K562 (cell line): ENCODE measurements around the gene NAGLU. TPM values are rescaled to one million over a fixed set of nuclear protein-coding genes. Genes with fewer than 3 reads are reported as not detected.

Experiments
- ATAC-seq: fragments of 200-7000 bp; cut with Tn5 transposase; 3 replicates; pipeline ENCODE4 v1.9.1; 2020; ENCODE audit warnings: moderate library complexity
- BruUV-seq: library from RNA; stranded (reverse); fragments of 400-500 nt; replicated peaks from 2 replicates; lab custom pipeline; 2021; lab: Mats Ljungman, UMichigan
- CTCF ChIA-PET: fragments of 300-600 bp; formaldehyde crosslinking; extraction: SDS; loops from one replicate; lab custom pipeline; 2021; ENCODE audit warnings: low intra/inter-chr PET ratio; lab: Yijun Ruan, JAX
- POLR2A ChIA-PET: fragments of 300-600, 350-650 bp; sonication (Branson Sonifier 250); formaldehyde crosslinking; extraction: SDS; loops from one replicate; lab custom pipeline; 2021; ENCODE audit warnings: antibody characterized with exemption, inconsistent platforms; lab: Yijun Ruan, JAX
- DNase-seq, 4 experiments: peaks; one replicate each; pipeline versions ENCODE4 v3.0.0 to v3.0.0-alpha.2; 2011 to 2018; ENCODE audit warnings: low spot score in 3 of 4, mixed read lengths in 3 of 4; ENCODE audit errors: extremely low read depth in 1 of 4
- FAIRE-seq: peaks from 2 replicates; lab custom pipeline; 2011; peaks lifted over from hg19 to GRCh38; lab: Jason Lieb, UNC
- H2AFZ ChIP-seq: 2 replicates; pipeline ENCODE4 v1.6.0; 2011; ENCODE audit warnings: low read depth, low read length, control low read depth, inconsistent platforms
- H3K27ac ChIP-seq: fragments of 200-600 bp; 3 replicates; pipeline ENCODE4 v1.8.0; 2011; ENCODE audit warnings: low read depth, mild to moderate bottlenecking, control low read depth, inconsistent platforms, low read length, moderate library complexity, mixed read lengths; ENCODE audit errors: extremely low read depth
- H3K27me3 ChIP-seq, 2 experiments: fragments of 300-600 bp in 1 of 2; 2 replicates in 1 of 2; 3 replicates in 1 of 2; pipeline versions ENCODE4 v1.6.0 to v1.8.0; 2011; ENCODE audit warnings: inconsistent platforms in 2 of 2, low read length in 2 of 2, mild to moderate bottlenecking in 1 of 2, mixed read lengths in 1 of 2, moderate library complexity in 1 of 2; ENCODE audit not compliant: control insufficient read depth in 2 of 2, insufficient read depth in 2 of 2
- H3K36me3 ChIP-seq: fragments of 300-600 bp; 3 replicates; pipeline ENCODE4 v1.8.0; 2011; ENCODE audit warnings: mild to moderate bottlenecking, low read length, inconsistent platforms; ENCODE audit not compliant: control insufficient read depth, insufficient read depth
- H3K4me1 ChIP-seq, 2 experiments: fragments of 200-600 bp in 1 of 2; replicated peaks in 1 of 2; 2 replicates in 1 of 2; 3 replicates in 1 of 2; pipeline versions ENCODE4 v1.5.1 to v1.8.0; 2011; ENCODE audit warnings: inconsistent platforms in 2 of 2, low read length in 2 of 2, mild to moderate bottlenecking in 1 of 2, mixed read lengths in 1 of 2, moderate library complexity in 1 of 2; ENCODE audit not compliant: control insufficient read depth in 2 of 2, insufficient read depth in 2 of 2
- H3K4me2 ChIP-seq: 2 replicates; pipeline ENCODE4 v1.6.1; 2011; ENCODE audit warnings: low read length, control low read depth, inconsistent platforms, mixed read lengths; ENCODE audit not compliant: insufficient read depth
- H3K4me3 ChIP-seq: fragments of 200-600 bp; sonication (generic), shearing (Covaris generic); 2 replicates; pipeline ENCODE4 v1.5.1; 2016; ENCODE audit warnings: control low read depth, inconsistent platforms
- H3K79me2 ChIP-seq: fragments of 200-600 bp; 3 replicates; pipeline ENCODE4 v1.8.0; 2011; ENCODE audit warnings: low read length, inconsistent platforms; ENCODE audit not compliant: control insufficient read depth, insufficient read depth
- H3K9ac ChIP-seq, 2 experiments: 2 replicates each; pipeline versions ENCODE4 v1.6.0 to v1.6.1; 2011; ENCODE audit warnings: low read depth in 2 of 2, low read length in 2 of 2, control low read depth in 1 of 2, inconsistent platforms in 1 of 2, mild to moderate bottlenecking in 1 of 2, mixed read lengths in 1 of 2; ENCODE audit not compliant: insufficient read depth in 1 of 2
- H3K9me1 ChIP-seq: one replicate; pipeline ENCODE4 v1.6.0; 2011; ENCODE audit warnings: inconsistent platforms, mild to moderate bottlenecking, low read length, moderate library complexity; ENCODE audit not compliant: control insufficient read depth, insufficient read depth
- H3K9me3 ChIP-seq: replicated peaks from 2 replicates; pipeline ENCODE4 v1.5.1; 2011; ENCODE audit warnings: low read depth, low read length, inconsistent platforms; ENCODE audit not compliant: control insufficient read depth, insufficient read depth
- H4K20me1 ChIP-seq: replicated peaks from 2 replicates; pipeline ENCODE4 v1.6.1; 2011; ENCODE audit warnings: low read length, inconsistent platforms, mixed read lengths; ENCODE audit not compliant: control insufficient read depth, insufficient read depth
- ARID1B ChIP-seq: fragments of 450-650 bp; IDR thresholded peaks from 2 replicates; pipeline ENCODE4 v1.6.1; 2016; ENCODE audit warnings: antibody characterized with exemption, mild to moderate bottlenecking, inconsistent platforms
- GATA2 ChIP-seq: sonication (generic); formaldehyde crosslinking; IDR thresholded peaks from 2 replicates; pipeline ENCODE4 v1.4.0; 2020; ENCODE audit warnings: mild to moderate bottlenecking, missing genetic modification reagents
- KLF13 ChIP-seq: fragments of 450-650 bp; IDR thresholded peaks from 2 replicates; pipeline ENCODE4 v1.6.1; 2016; ENCODE audit warnings: missing genetic modification characterization, low read depth, mild to moderate bottlenecking, missing compliant biosample characterization, moderate library complexity, borderline replicate concordance
- NFIC ChIP-seq: fragments of 450-650 bp; IDR thresholded peaks from 2 replicates; pipeline ENCODE4 v1.6.1; 2017; ENCODE audit warnings: mild to moderate bottlenecking, inconsistent platforms
- SOX6 ChIP-seq: fragments of 450-650 bp; IDR thresholded peaks from 2 replicates; pipeline ENCODE4 v1.6.1; 2014; ENCODE audit warnings: mild to moderate bottlenecking
- SRSF9 ChIP-seq: fragments of 200-400 bp; formaldehyde crosslinking; IDR thresholded peaks from 2 replicates; pipeline ENCODE4 v1.6.1; 2017; ENCODE audit warnings: low read depth, low read length, borderline replicate concordance
- TCF3 ChIP-seq: sonication (generic); formaldehyde crosslinking; IDR thresholded peaks from 2 replicates; pipeline ENCODE4 v1.4.0; 2020; ENCODE audit warnings: mild to moderate bottlenecking, missing genetic modification reagents
- ZNF586 ChIP-seq: fragments of 450-650 bp; formaldehyde crosslinking; conservative IDR thresholded peaks from 2 replicates; pipeline ENCODE4 v1.4.0; 2020; ENCODE audit warnings: mild to moderate bottlenecking, moderate library complexity
- WGBS: fragments of 100-300 bp; shearing (Covaris generic); methylation state at CpG from one replicate; pipeline ENCODE4 v1.1.6; 2016; ENCODE audit warnings: low coverage, mixed read lengths; ENCODE audit not compliant: insufficient coverage; ENCODE audit errors: missing lambda C conversion rate; 5-methylcytosine and 5-hydroxymethylcytosine counted together
- in situ Hi-C: fragments of 300-500 bp; cut with MboI; formaldehyde crosslinking; loops from 4 replicates; pipeline ENCODE4 v1.15.0; 2018; ENCODE audit warnings: inconsistent platforms, mixed read lengths
- intact Hi-C: fragments of 100-400 bp; cut with micrococcal nuclease; formaldehyde crosslinking; loops from 2 replicates; pipeline ENCODE4 v1.14.2; 2022
- polyA plus RNA-seq, 8 experiments: library from polyadenylated mRNA; depleted of rRNA in 4 of 8; stranded (reverse) in 5 of 8; unstranded in 3 of 8; fragments of >200 nt; fragmentation: Nextera tagmentation in 2 of 8; fragmentation: Illumina TruSeq in 1 of 8; extraction: Ambion mirVana in 2 of 8; extraction: Trizol in 1 of 8; gene quantifications; 2 replicates each; pipeline versions ENCODE4 v1.2.1 to v1.2.3, GENCODE V29; 2011 to 2014; ENCODE audit warnings: inconsistent platforms in 1 of 8, missing spikeins in 1 of 8
- total RNA-seq, 7 experiments: library from RNA; depleted of rRNA in 6 of 7; stranded (reverse); fragments of >200 nt in 6 of 7; fragmentation: Illumina TruSeq in 2 of 7; extraction: Trizol in 2 of 7; gene quantifications; 2 replicates each; pipeline versions ENCODE4 v1.2.1 to v1.2.3, GENCODE V29; 2011 to 2021; ENCODE audit warnings: low replicate concordance in 1 of 7
- TF ChIP-seq, protein P1 (sequence below), 3 experiments: fragments of 200-800 bp in 1 of 3; fragments of 250-450 bp in 1 of 3; fragments of 450-650 bp in 1 of 3; sonication (Bioruptor Pico) in 1 of 3; sonication (Bioruptor generic) in 1 of 3; formaldehyde crosslinking in 1 of 3; IDR thresholded peaks; 2 replicates each; pipeline versions ENCODE4 v1.6.1 to v1.8.0; 2016 to 2022; ENCODE audit warnings: mild to moderate bottlenecking in 2 of 3, missing genetic modification characterization in 2 of 3, missing compliant biosample characterization in 1 of 3, moderate library complexity in 1 of 3
- TF ChIP-seq, protein P2 (sequence below): sonication (generic); formaldehyde crosslinking; IDR thresholded peaks from 2 replicates; pipeline ENCODE4 v1.8.0; 2023; ENCODE audit warnings: mild to moderate bottlenecking, missing genetic modification reagents

Gene NAGLU
- total and polyA plus RNA-seq, 9 of the 15 experiments (the other 6 are each of a cell fraction or from before 2014, with no cell fraction given), result 0.04 to 21.5 (median 8.5) TPM

DNA sequence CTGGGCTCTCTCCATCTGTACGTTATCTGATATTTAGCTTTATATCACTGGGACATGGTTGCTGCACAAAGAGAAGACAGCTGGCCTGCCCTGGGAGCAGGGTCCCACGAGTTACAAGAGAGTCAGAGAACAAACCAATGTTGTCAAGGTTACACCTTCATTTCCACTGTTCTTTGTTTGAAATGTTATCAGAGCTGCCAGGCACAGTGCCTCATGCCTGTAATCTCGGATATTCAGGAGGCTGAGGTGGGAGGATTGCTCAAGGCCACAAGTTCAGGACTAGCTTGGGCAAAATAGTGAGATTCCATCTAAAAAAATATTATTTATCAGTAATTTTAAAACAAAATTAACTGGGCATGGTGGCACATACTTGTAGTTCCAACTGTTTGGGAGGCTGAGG lies 42.7 kb upstream of the NAGLU start:
- no peak; the same call in 2 of the 3 replicates for ATAC-seq
- POLR2A ChIA-PET, result interaction anchor here (0.6 to 2.6 kb wide), 4 partner anchors 14 to 406 kb away, joined by 3 to 9 read pairs (median 4); no protein-coding TSS in a partner anchor
- no peaks in the 10 kb centered on the region for H3K9me1 ChIP-seq
- H3K4me1 ChIP-seq, result no peaks in the 10 kb centered on the region; a peak in 2 of 5 replicates
- no peak overlapping the region for H2AFZ ChIP-seq
- in situ Hi-C loops, result no loop called here
- CTCF ChIA-PET, result no interaction called here
- DNase-seq, result peak in 1 of 4 experiments; percentile 53
- no peaks in the 10 kb centered on the region for H4K20me1 ChIP-seq
- no peak for FAIRE-seq
- peaks cover 93% of the 10 kb centered on the region for H3K36me3 ChIP-seq
- H3K4me2 ChIP-seq, result no peak overlapping the region
- H3K9ac ChIP-seq, result no peak overlapping the region
- H3K79me2 ChIP-seq, result no peaks in the 10 kb centered on the region
- no peak overlapping the region for H3K27ac ChIP-seq
- BruUV-seq, result no TSS peak
- 47% methylated on average over 3 of the region's 3 CpGs for WGBS
- no peak overlapping the region for H3K4me3 ChIP-seq
- H3K27me3 ChIP-seq, result no peaks in the 10 kb centered on the region
- no peaks in the 10 kb centered on the region for H3K9me3 ChIP-seq
- intact Hi-C loops, result no loop called here
- TF ChIP-seq ARID1B (peak; percentile 64), NFIC (0 out of 2 replicates have a peak, but pooled peaks have one; percentile 12), KLF13 (tag) (no peak), GATA2 (CRISPR knock-in tag) (peak; percentile 43; the same call in 1 of the 2 replicates), SRSF9 (no peak), TCF3 (CRISPR knock-in tag) (peak; percentile 71), ZNF586 (CRISPR knock-in tag) (no peak), SOX6 (peak; percentile 57)
- TF ChIP-seq, protein P1, sequence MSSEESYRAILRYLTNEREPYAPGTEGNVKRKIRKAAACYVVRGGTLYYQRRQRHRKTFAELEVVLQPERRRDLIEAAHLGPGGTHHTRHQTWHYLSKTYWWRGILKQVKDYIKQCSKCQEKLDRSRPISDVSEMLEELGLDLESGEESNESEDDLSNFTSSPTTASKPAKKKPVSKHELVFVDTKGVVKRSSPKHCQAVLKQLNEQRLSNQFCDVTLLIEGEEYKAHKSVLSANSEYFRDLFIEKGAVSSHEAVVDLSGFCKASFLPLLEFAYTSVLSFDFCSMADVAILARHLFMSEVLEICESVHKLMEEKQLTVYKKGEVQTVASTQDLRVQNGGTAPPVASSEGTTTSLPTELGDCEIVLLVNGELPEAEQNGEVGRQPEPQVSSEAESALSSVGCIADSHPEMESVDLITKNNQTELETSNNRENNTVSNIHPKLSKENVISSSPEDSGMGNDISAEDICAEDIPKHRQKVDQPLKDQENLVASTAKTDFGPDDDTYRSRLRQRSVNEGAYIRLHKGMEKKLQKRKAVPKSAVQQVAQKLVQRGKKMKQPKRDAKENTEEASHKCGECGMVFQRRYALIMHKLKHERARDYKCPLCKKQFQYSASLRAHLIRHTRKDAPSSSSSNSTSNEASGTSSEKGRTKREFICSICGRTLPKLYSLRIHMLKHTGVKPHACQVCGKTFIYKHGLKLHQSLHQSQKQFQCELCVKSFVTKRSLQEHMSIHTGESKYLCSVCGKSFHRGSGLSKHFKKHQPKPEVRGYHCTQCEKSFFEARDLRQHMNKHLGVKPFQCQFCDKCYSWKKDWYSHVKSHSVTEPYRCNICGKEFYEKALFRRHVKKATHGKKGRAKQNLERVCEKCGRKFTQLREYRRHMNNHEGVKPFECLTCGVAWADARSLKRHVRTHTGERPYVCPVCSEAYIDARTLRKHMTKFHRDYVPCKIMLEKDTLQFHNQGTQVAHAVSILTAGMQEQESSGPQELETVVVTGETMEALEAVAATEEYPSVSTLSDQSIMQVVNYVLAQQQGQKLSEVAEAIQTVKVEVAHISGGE (CRISPR knock-in tag; IDR thresholded peaks at IDR 0.05), result no peak
- TF ChIP-seq, protein P2, sequence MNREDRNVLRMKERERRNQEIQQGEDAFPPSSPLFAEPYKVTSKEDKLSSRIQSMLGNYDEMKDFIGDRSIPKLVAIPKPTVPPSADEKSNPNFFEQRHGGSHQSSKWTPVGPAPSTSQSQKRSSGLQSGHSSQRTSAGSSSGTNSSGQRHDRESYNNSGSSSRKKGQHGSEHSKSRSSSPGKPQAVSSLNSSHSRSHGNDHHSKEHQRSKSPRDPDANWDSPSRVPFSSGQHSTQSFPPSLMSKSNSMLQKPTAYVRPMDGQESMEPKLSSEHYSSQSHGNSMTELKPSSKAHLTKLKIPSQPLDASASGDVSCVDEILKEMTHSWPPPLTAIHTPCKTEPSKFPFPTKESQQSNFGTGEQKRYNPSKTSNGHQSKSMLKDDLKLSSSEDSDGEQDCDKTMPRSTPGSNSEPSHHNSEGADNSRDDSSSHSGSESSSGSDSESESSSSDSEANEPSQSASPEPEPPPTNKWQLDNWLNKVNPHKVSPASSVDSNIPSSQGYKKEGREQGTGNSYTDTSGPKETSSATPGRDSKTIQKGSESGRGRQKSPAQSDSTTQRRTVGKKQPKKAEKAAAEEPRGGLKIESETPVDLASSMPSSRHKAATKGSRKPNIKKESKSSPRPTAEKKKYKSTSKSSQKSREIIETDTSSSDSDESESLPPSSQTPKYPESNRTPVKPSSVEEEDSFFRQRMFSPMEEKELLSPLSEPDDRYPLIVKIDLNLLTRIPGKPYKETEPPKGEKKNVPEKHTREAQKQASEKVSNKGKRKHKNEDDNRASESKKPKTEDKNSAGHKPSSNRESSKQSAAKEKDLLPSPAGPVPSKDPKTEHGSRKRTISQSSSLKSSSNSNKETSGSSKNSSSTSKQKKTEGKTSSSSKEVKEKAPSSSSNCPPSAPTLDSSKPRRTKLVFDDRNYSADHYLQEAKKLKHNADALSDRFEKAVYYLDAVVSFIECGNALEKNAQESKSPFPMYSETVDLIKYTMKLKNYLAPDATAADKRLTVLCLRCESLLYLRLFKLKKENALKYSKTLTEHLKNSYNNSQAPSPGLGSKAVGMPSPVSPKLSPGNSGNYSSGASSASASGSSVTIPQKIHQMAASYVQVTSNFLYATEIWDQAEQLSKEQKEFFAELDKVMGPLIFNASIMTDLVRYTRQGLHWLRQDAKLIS (CRISPR knock-in tag), result no peak
